Measurements from ENCODE around the gene PINLYP.

- TF ChIP-seq, protein P1, sequence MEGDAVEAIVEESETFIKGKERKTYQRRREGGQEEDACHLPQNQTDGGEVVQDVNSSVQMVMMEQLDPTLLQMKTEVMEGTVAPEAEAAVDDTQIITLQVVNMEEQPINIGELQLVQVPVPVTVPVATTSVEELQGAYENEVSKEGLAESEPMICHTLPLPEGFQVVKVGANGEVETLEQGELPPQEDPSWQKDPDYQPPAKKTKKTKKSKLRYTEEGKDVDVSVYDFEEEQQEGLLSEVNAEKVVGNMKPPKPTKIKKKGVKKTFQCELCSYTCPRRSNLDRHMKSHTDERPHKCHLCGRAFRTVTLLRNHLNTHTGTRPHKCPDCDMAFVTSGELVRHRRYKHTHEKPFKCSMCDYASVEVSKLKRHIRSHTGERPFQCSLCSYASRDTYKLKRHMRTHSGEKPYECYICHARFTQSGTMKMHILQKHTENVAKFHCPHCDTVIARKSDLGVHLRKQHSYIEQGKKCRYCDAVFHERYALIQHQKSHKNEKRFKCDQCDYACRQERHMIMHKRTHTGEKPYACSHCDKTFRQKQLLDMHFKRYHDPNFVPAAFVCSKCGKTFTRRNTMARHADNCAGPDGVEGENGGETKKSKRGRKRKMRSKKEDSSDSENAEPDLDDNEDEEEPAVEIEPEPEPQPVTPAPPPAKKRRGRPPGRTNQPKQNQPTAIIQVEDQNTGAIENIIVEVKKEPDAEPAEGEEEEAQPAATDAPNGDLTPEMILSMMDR (IDR thresholded peaks at IDR 0.05), result no peak
- TF ChIP-seq POLR2A (IDR thresholded peaks at IDR 0.05), result no peak
- no peak for TF ChIP-seq EP300 (IDR thresholded peaks at IDR 0.05)
- no peak for TF ChIP-seq POLR2AphosphoS5 (IDR thresholded peaks at IDR 0.05)
Measured at GRCh38 chr19:43545276-43545675, 30.3 kb upstream of the PINLYP start.

All from gastroesophageal sphincter (tissue), 3 donors.